Stomach (tissue), 9 donors: ENCODE results near the gene PKD2. TPM values are rescaled to one million over a fixed set of nuclear protein-coding genes. Genes with fewer than 3 reads are reported as not detected.

Experiments used
- DNase-seq, 2 donors: peaks; one replicate each; pipeline versions ENCODE4 v3.0.0 to v3.0.0-alpha.2; 2013 to 2019
- H3K27ac ChIP-seq, 5 donors: fragments of 200-600 bp in 4 of 5; sonication (generic) in 4 of 5; one replicate each; pipeline ENCODE4 v1.5.1; 2013 to 2019; ENCODE audit warnings: mild to moderate bottlenecking in 1 of 5, moderate library complexity in 1 of 5
- H3K27me3 ChIP-seq, 3 donors: fragments of 200-600 bp; sonication (generic); one replicate each; pipeline ENCODE4 v1.5.1; 2017 to 2019; ENCODE audit warnings: mixed run types in 1 of 3
- H3K36me3 ChIP-seq, 4 donors: fragments of 200-600 bp; sonication (generic); 1 replicate in 3 of 4; 2 replicates in 1 of 4; pipeline ENCODE4 v1.5.1; 2016 to 2019
- H3K4me1 ChIP-seq, 4 donors: fragments of 200-600 bp; sonication (generic); one replicate each; pipeline ENCODE4 v1.5.1; 2016 to 2019
- H3K4me3 ChIP-seq, 4 donors: fragments of 200-600 bp; sonication (generic) in 3 of 4; one replicate each; pipeline ENCODE4 v1.5.1; 2016 to 2019; ENCODE audit warnings: mild to moderate bottlenecking in 1 of 4
- H3K9me3 ChIP-seq, 4 donors: fragments of 200-600 bp; sonication (generic); one replicate each; pipeline ENCODE4 v1.5.1; 2016 to 2019
- CTCF ChIP-seq, 7 experiments: fragments of 450-650 bp in 4 of 7; fragments of 200-600 bp in 3 of 7; sonication (generic) in 3 of 7; IDR thresholded peaks; one replicate each; pipeline ENCODE4 v1.5.1; 2016 to 2019; ENCODE audit warnings: antibody characterized with exemption in 7 of 7, control low read depth in 2 of 7, mild to moderate bottlenecking in 1 of 7
- EP300 ChIP-seq: sonication (generic); formaldehyde crosslinking; IDR thresholded peaks from one replicate; pipeline ENCODE4 v1.6.1; 2017; ENCODE audit warnings: antibody characterized with exemption
- POLR2A ChIP-seq, 4 donors: fragments of 450-650 bp; IDR thresholded peaks; one replicate each; pipeline ENCODE4 v1.6.1; 2016; ENCODE audit warnings: antibody characterized with exemption in 4 of 4, control low read depth in 2 of 4, mild to moderate bottlenecking in 1 of 4, moderate library complexity in 1 of 4
- POLR2AphosphoS5 ChIP-seq, 3 donors: sonication (generic); formaldehyde crosslinking; IDR thresholded peaks; one replicate each; pipeline ENCODE4 v1.6.1; 2016; ENCODE audit warnings: antibody characterized with exemption in 3 of 3
- WGBS, 5 donors: extraction: QIAGEN DNeasy Blood & Tissue Kit in 3 of 5; methylation state at CpG; one replicate each; pipeline versions ENCODE4 v1.1.5 to v1.1.7; 2013 to 2018; 5-methylcytosine and 5-hydroxymethylcytosine counted together
- intact Hi-C: fragments of 100-400 bp; cut with DNase I; formaldehyde crosslinking; loops from one replicate; pipeline ENCODE4 v1.15.1; 2023; ENCODE audit warnings: low total_unique reads
- polyA plus RNA-seq, 3 donors: library from polyadenylated mRNA; stranded (reverse); fragments of 200-250 nt; gene quantifications; one replicate each; pipeline ENCODE4 v1.2.3, GENCODE V29; 2013
- total RNA-seq, 5 donors: library from RNA; depleted of rRNA; stranded (reverse); fragments of >200 nt; gene quantifications; one replicate each; pipeline versions ENCODE4 v1.1.0 to v1.2.3, GENCODE V29; 2014 to 2016
- donor health status: healthy with polysubstance abuse.
- donor health status: Bipolar disorder and iron deficiency.
- donor health status: healthy.

The PKD2 gene
- total and polyA plus RNA-seq, 8 donors, result 4.0 to 209 (median 32.7) TPM

- H3K27ac ChIP-seq, result no peak overlapping the region
- H3K27me3 ChIP-seq, result no peaks in the 10 kb centered on the region
- H3K4me3 ChIP-seq, result no peak overlapping the region
- H3K4me1 ChIP-seq, result no peaks in the 10 kb centered on the region
- WGBS, 5 donors, result 77 to 93% (median 86%) methylated on average over 6 of the region's 6 CpGs
- TF ChIP-seq EP300 (no peak), POLR2A (IDR thresholded peaks at IDR 0.05) (no peak), CTCF (IDR thresholded peaks at IDR 0.05) (no peak), POLR2AphosphoS5 (IDR thresholded peaks at IDR 0.05) (no peak)
- peaks cover 0 to 12% (median 8%) of the 10 kb centered on the region in 4 donors for H3K9me3 ChIP-seq
- peaks cover 26 to 85% (median 82%) of the 10 kb centered on the region in 4 donors for H3K36me3 ChIP-seq
- no peak for DNase-seq
- intact Hi-C loops, result no loop called here
Measured at GRCh38 chr4:88064410-88064809, 57.0 kb downstream of the PKD2 start.

- H3K36me3 ChIP-seq, result peaks cover 48 to 100% (median 100%) of the 10 kb centered on the region in 4 donors
- no peak overlapping the region for H3K27ac ChIP-seq
- WGBS, 5 donors, result 95 to 100% (median 96%) methylated on average over 1 of the region's 1 CpG
- H3K27me3 ChIP-seq, result no peaks in the 10 kb centered on the region
- H3K4me1 ChIP-seq, result no peaks in the 10 kb centered on the region
- no peak for DNase-seq
- intact Hi-C loops, result no loop called here
- H3K9me3 ChIP-seq, result peaks cover 0 to 21% (median 12%) of the 10 kb centered on the region in 4 donors
- H3K4me3 ChIP-seq, result no peak overlapping the region
- no peak for TF ChIP-seq POLR2A (IDR thresholded peaks at IDR 0.05)
- TF ChIP-seq EP300, result no peak
- TF ChIP-seq POLR2AphosphoS5 (IDR thresholded peaks at IDR 0.05), result no peak
- TF ChIP-seq CTCF (IDR thresholded peaks at IDR 0.05), result no peak
Measured at GRCh38 chr4:88070031-88070430, 62.6 kb downstream of the PKD2 start.

- H3K27me3 ChIP-seq, result no peaks in the 10 kb centered on the region
- DNase-seq, result no peak
- H3K36me3 ChIP-seq, result peaks cover 29 to 81% (median 74%) of the 10 kb centered on the region in 4 donors
- intact Hi-C loops, result no loop called here
- 86 to 97% (median 96%) methylated on average over 9 of the region's 9 CpGs for WGBS, 5 donors
- peaks cover 0 to 9% (median 4%) of the 10 kb centered on the region in 4 donors for H3K9me3 ChIP-seq
- no peaks in the 10 kb centered on the region for H3K4me1 ChIP-seq
- H3K4me3 ChIP-seq, result no peak overlapping the region
- H3K27ac ChIP-seq, result no peak overlapping the region
- TF ChIP-seq POLR2AphosphoS5 (IDR thresholded peaks at IDR 0.05) (no peak), POLR2A (IDR thresholded peaks at IDR 0.05) (no peak), CTCF (IDR thresholded peaks at IDR 0.05) (no peak), EP300 (no peak)
Measured at GRCh38 chr4:88075336-88075735, 67.9 kb downstream of the PKD2 start.

- Histone ChIP-seq H3K4me3 (no peak overlapping the region), H3K27me3 (no peaks in the 10 kb centered on the region), H3K4me1 (no peaks in the 10 kb centered on the region), H3K9me3 (no peaks in the 10 kb centered on the region), H3K36me3 (peaks cover 15 to 54% (median 47%) of the 10 kb centered on the region in 4 donors), H3K27ac (no peak overlapping the region)
- no peak for DNase-seq
- TF ChIP-seq EP300, result no peak
- TF ChIP-seq POLR2AphosphoS5 (IDR thresholded peaks at IDR 0.05), result no peak
- TF ChIP-seq POLR2A (IDR thresholded peaks at IDR 0.05), result no peak
- TF ChIP-seq CTCF (IDR thresholded peaks at IDR 0.05), result no peak
- intact Hi-C loops, result no loop called here
- WGBS, 5 donors, result 79 to 89% (median 84%) methylated on average over 7 of the region's 7 CpGs
Measured at GRCh38 chr4:88077911-88078524, 70.6 kb downstream of the PKD2 start.
